Loucy (cell line): ENCODE results near the gene ERC1.

Source experiments
- CTCF ChIP-seq: fragments of 200-600 bp; sonication (generic); conservative IDR thresholded peaks from 2 replicates; pipeline ENCODE4 v1.5.1; 2014; ENCODE audit warnings: mild to moderate bottlenecking, antibody characterized with exemption, low read length
- EZH2phosphoT487 ChIP-seq: fragments of 200-600 bp; IDR thresholded peaks from 2 replicates; pipeline ENCODE4 v1.6.1; 2018; ENCODE audit warnings: antibody characterized with exemption, mild to moderate bottlenecking, moderate library complexity, borderline replicate concordance

DNA sequence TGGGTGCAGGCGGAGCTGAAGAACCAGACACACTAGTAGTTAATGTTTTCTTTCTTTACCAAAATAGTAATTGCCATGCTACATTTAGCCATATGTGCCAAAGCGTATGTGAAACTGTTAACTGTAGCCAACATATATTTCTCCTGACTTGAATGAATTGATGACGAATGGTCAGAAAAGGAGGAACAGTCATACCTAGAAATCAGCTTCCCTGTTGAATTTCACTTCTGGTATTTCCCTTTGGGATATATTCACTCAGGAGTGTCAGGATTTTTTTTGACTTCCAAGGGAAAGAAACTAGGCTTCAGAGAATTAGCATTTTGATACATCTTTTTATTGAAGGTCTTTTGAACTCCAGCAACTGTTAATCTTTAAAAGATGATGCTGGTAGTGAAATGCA, 87.0 kb downstream of the ERC1 start:
- TF ChIP-seq EZH2phosphoT487 (no peak), CTCF (no peak)
